ENCODE data around the gene TM9SF2.

The TM9SF2 gene

DNA sequence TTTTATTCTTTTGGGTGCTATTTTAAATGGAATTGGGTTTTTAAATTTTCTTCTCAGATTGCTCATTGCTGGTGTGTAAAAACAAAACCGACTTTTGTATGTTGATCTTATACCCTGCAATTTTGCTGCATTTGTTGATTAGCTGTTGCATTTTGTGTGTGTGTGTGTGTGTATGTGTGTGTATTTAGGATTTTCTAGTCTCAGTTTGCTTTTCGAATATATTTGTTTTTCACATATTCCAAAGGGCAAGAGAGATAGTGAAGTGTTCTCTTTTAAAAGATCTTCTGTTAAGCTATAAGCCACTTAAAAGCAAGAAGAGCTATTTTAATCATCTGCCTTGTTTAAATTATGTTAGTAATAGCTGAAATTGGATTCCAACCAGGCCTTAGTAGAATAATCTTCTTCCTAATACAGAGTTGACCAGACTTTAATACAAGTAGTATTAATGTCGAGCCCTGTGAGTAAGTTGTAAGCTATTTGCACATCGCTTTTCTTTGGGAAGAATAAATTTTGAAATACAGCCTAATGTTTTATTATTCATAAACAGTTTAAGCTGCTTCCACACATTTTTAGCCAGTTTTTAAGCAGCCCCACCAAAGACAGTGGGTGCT, 57.4 kb downstream of the TM9SF2 start:
- Mint-ChIP-seq H3K27me3 (ENCODE audit: low read depth) (no peaks in the 10 kb centered on the region), H3K27ac (no peak overlapping the region), H3K4me3 (no peak overlapping the region), H3K4me1 (no peaks in the 10 kb centered on the region), H3K36me3 (ENCODE audit: low read depth) (peaks cover 76% of the 10 kb centered on the region), H3K9me3 (no peaks in the 10 kb centered on the region)
- TF ChIP-seq, protein P1, sequence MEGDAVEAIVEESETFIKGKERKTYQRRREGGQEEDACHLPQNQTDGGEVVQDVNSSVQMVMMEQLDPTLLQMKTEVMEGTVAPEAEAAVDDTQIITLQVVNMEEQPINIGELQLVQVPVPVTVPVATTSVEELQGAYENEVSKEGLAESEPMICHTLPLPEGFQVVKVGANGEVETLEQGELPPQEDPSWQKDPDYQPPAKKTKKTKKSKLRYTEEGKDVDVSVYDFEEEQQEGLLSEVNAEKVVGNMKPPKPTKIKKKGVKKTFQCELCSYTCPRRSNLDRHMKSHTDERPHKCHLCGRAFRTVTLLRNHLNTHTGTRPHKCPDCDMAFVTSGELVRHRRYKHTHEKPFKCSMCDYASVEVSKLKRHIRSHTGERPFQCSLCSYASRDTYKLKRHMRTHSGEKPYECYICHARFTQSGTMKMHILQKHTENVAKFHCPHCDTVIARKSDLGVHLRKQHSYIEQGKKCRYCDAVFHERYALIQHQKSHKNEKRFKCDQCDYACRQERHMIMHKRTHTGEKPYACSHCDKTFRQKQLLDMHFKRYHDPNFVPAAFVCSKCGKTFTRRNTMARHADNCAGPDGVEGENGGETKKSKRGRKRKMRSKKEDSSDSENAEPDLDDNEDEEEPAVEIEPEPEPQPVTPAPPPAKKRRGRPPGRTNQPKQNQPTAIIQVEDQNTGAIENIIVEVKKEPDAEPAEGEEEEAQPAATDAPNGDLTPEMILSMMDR (IDR thresholded peaks at IDR 0.05; ENCODE audit: unreplicated experiment in 3 of 3): no peak

DNA sequence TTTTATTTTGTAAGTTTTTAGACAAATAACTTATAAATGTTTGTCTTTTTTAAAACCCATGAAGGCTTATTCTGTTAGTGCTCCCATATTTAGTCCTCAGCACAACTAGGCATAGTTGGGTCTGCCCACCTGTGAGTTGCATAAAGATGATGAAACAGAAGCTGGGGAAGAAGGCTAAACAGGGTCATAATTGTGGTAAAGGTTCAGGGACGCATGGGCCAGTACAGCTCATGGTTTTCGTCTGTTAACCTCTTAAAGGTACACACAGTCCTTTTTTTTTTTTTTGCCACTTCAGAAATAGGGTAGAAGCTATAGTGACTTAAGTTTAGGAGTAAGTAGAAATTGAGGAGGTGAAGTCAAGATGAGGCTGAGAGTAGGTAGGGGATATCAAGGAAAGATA, 58.3 kb downstream of the TM9SF2 start:
- Mint-ChIP-seq H3K4me3 (no peak overlapping the region), H3K36me3 (ENCODE audit: low read depth) (peaks cover 74% of the 10 kb centered on the region), H3K27ac (no peak overlapping the region), H3K27me3 (ENCODE audit: low read depth) (no peaks in the 10 kb centered on the region), H3K4me1 (no peaks in the 10 kb centered on the region), H3K9me3 (no peaks in the 10 kb centered on the region)
- TF ChIP-seq, protein P1 (IDR thresholded peaks at IDR 0.05; ENCODE audit: unreplicated experiment in 3 of 3): no peak

DNA sequence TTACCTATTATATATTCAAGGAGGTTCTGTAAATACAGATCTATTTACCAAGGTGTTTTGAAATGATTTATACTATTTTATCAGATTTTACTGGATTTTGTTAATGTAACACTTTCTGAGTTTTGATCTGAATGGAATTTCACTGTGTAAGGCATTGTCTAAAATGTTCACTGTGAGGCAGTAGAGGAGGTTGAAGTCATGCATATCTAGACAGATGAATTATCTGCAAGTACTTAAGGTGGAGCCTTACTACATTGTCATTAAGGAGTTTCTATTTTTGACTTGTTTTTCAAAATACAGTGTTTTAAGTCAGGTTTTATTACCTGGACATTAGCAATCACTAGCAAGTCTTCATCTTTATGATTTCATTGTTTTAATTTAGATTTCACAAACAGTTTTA, 62.1 kb downstream of the TM9SF2 start:
- Mint-ChIP-seq H3K27ac (no peak overlapping the region), H3K27me3 (ENCODE audit: low read depth) (no peaks in the 10 kb centered on the region), H3K36me3 (ENCODE audit: low read depth) (peaks cover 72% of the 10 kb centered on the region), H3K4me3 (no peak overlapping the region), H3K4me1 (no peaks in the 10 kb centered on the region), H3K9me3 (peaks cover 5% of the 10 kb centered on the region)
- TF ChIP-seq, protein P1 (IDR thresholded peaks at IDR 0.05; ENCODE audit: unreplicated experiment in 3 of 3): no peak

DNA sequence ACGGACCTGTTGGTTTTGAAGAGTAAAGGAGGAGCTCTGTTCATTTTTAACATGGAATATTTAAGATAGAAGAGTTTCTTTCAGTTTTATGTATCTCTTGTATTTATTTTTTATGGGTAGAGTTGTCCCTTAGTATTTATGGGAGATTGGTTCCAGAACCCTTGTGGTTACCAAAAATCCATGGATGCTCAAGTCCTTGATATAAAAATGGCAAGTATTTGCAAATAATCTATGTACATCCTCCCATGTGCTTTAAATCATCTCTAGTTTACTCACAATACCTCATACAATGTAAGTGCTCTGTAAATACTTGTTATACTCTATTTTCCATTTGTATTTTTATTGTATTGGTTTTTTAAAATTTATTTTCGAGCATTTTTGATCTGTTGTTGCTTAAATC, 63.1 kb downstream of the TM9SF2 start:
- no peaks in the 10 kb centered on the region for H3K27me3 Mint-ChIP-seq (ENCODE audit: low read depth)
- TF ChIP-seq, protein P1 (IDR thresholded peaks at IDR 0.05; ENCODE audit: unreplicated experiment in 3 of 3): no peak
- no peaks in the 10 kb centered on the region for H3K4me1 Mint-ChIP-seq
- H3K27ac Mint-ChIP-seq: no peak overlapping the region
- peaks cover 67% of the 10 kb centered on the region for H3K36me3 Mint-ChIP-seq (ENCODE audit: low read depth)
- H3K9me3 Mint-ChIP-seq: peaks cover 14% of the 10 kb centered on the region
- H3K4me3 Mint-ChIP-seq: no peak overlapping the region

DNA sequence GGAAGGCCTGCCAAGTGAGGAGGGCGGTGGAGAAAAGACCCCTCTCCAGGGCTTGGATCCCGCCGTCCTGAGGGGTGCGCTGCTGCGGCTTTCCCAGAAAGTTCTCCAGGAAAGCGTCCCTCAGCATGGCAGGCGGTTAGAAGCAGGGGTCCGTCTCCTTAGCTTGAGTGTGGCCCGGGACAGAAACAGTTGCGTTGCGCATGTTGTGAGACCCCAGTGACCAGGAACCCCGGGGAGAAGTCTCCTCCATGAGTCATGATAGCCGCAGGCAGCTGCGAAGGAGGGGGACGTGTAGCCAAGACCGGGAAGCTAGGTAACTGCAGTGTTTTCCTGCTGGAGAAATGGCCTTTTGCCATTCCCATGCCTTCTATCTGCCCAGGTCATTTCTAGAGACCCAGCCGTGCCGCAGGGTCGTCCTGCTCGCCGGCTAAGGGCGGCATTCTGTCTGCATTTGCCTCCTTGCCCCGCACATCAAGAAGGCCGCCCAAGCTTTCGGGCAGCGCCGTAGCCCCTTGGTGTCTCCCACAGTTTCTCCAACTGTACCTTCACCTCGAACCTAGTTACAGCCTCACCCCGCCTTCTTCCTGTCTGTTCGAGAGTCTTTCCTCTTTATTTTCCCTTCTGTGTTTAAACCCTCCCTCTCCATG, 64.3 kb downstream of the TM9SF2 start:
- Mint-ChIP-seq H3K36me3 (ENCODE audit: low read depth) (peaks cover 62% of the 10 kb centered on the region), H3K9me3 (peaks cover 14% of the 10 kb centered on the region), H3K27ac (no peak overlapping the region), H3K27me3 (ENCODE audit: low read depth) (no peaks in the 10 kb centered on the region), H3K4me1 (no peaks in the 10 kb centered on the region), H3K4me3 (no peak overlapping the region)
- TF ChIP-seq, protein P1 (IDR thresholded peaks at IDR 0.05; ENCODE audit: unreplicated experiment in 3 of 3): no peak
